Non-pigmented ciliary epithelial cell (primary cell): ENCODE results near the gene METTL18.

Source experiments
- DNase-seq: peaks from one replicate; pipeline ENCODE4 v3.0.0-alpha.2; 2010; ENCODE audit warnings: low read depth

METTL18 gene

GRCh38 chr1:169785267-169785666 lies 9.4 kb downstream of the METTL18 start:
- no peak for DNase-seq

- DNase-seq: no peak
These were observed 10.6 kb downstream of the METTL18 start for GRCh38 chr1:169784102-169784501.

GRCh38 chr1:169782596-169782995 lies 12.1 kb downstream of the METTL18 start:
- no peak for DNase-seq

GRCh38 chr1:169779970-169780369 lies 14.7 kb downstream of the METTL18 start:
- DNase-seq: no peak

DNA sequence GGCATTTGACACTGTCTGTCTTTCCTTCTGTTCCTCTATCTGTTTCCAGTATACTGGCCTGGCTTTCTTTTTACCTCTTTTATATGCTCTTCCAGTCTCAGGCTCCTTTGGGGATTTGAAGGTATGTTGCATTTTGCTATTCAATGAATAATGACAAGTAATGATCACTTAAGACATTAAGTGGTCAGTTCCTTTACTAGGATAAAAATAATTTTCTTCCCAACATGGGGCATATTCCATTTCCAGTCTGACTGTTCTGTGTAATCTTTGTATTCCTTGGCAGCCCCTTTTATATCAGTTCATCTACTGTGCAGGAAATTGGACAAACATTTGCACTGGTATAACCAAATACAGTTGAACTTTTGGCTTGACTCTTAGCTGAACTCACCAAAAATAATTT lies 15.6 kb downstream of the METTL18 start:
- no peak for DNase-seq

GRCh38 chr1:169776440-169776839 lies 18.3 kb downstream of the METTL18 start:
- DNase-seq: no peak

DNA sequence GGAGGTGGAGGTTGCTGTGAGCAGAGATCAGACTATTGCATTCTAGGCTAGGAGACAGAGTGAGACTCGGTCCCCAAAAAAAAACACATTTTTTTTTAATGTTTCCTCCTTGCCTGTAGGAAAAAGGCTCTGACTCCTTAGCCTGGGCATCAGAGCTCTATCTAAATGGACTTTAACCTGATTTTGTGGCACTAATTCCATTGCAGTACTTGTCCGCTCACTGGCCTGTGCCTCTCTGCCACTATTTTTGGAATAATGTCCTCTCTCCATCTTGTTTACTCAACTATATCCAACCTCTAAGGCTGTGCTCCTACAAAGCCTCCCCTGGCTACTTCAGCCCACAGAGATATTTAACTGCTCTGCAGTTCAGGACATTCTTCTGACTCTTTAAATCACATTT lies 26.5 kb downstream of the METTL18 start:
- no peak for DNase-seq

GRCh38 chr1:169765580-169766331 lies 29.0 kb downstream of the METTL18 start:
- DNase-seq: no peak

GRCh38 chr1:169764919-169765318 lies 29.8 kb downstream of the METTL18 start:
- no peak for DNase-seq

DNA sequence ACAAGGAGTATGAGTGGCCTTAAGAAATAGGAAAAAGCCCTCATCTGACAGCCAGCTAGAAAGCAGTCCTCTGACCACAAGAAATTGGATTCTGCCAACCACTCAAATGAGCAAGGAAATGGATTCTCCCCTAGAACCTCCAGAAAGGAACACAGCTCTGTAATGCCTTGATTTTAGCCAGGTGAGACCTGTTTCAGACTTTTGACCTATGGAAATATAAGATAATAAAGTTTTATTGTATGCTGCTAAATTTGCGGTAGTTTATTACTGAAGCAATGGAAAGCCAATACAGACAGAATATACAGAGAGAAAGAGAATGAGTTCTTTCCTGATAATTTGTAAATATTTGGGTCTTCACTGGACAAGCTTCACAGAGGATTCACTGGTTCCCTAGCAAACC lies 32.0 kb downstream of the METTL18 start:
- DNase-seq: no peak

DNA sequence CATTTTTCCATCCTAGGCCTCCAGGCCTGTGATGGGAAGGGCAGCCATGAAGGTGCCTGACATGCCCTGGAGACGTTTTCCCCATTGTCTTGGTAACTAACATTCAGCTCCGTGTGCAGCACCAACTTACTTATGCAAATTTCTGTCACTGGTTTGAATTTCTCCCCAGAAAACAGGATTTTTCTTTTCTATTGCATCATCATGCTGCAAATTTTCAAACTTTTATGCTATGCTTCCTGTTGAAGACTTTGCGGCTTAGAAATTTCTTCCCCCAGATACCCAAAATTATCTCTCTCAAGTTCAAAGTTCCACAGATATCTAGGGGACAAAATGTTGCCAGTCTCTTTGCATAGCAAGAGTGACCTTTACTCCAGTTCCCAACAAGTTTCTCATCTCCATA lies 35.7 kb downstream of the METTL18 start:
- DNase-seq: no peak

GRCh38 chr1:169753549-169753948 lies 41.2 kb downstream of the METTL18 start:
- DNase-seq: no peak

GRCh38 chr1:169750041-169750440 lies 44.7 kb downstream of the METTL18 start:
- DNase-seq: no peak

DNA sequence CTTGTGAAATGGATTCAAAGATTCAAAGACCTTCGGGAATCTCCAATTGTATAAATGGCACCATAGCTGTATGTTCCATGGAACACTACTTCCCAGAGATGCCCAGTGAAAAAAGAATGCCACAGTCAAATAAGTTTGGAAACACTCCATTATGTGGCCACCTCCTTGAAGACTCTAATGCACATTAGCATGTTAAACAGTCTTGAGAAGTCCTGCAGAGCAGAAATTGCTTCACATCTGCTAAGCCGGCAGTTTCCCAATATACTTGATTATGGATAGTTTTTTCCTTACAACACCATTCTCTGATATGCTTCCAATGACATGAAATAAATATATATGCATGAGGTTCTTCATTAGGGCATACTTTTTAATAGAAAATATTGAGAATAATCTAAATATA lies 48.2 kb downstream of the METTL18 start:
- DNase-seq: no peak

DNA sequence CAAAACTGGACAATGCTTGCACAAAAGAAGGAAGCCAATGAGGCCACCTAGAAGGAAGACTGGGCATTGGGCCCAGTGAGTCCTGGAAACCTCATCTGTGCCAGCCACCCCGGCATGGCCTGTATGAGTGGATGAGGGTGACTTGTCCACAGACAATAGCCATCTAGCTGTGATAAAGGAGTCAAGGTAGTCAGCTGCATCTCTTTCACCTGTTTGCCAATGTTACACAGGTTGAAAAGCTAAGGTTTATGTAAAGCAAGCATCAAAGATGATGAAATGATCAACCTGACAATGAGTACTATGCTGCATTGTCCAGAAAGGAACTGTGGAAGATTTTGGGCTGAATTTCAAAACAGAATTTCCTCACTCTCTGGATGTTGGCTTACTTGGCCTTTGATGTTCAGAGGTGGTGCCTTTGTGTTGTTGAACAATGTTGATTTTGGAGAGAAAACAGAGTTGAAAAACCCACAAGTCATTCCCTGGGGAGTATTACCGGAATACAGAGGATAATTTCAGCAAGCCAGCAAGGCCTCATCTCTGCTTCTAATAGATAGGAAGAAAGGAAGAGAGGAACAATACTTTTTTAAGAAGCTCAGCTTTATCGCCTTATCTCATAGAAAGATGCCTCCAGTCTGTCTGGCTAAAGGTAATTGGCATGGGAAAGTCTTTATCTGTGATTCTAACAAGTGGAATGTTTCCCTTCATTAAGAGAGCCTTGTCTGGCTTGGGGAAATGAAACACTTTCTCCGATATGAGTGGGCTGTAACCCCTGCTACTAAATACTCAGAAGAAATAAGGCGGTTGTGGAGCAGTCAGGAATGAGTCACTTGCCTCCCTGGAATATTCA lies 49.5 kb downstream of the METTL18 start:
- peak; percentile 30 for DNase-seq
